GM19025 (cell line): Measurements from ENCODE around the gene STAB2.
"Not testable (repeated sequence)": the region's sequence is repeated elsewhere in the genome, so short reads cannot be mapped to it uniquely, and the experiment has no call there.

ENCODE experiments used
- ATAC-seq: cut with Tn5 transposase; IDR thresholded peaks from one replicate; pipeline ENCODE4 v1.9.1; 2021; ENCODE audit warnings: mild to moderate bottlenecking, low read depth, moderate library complexity; ENCODE audit not compliant: unreplicated experiment

STAB2 gene

DNA sequence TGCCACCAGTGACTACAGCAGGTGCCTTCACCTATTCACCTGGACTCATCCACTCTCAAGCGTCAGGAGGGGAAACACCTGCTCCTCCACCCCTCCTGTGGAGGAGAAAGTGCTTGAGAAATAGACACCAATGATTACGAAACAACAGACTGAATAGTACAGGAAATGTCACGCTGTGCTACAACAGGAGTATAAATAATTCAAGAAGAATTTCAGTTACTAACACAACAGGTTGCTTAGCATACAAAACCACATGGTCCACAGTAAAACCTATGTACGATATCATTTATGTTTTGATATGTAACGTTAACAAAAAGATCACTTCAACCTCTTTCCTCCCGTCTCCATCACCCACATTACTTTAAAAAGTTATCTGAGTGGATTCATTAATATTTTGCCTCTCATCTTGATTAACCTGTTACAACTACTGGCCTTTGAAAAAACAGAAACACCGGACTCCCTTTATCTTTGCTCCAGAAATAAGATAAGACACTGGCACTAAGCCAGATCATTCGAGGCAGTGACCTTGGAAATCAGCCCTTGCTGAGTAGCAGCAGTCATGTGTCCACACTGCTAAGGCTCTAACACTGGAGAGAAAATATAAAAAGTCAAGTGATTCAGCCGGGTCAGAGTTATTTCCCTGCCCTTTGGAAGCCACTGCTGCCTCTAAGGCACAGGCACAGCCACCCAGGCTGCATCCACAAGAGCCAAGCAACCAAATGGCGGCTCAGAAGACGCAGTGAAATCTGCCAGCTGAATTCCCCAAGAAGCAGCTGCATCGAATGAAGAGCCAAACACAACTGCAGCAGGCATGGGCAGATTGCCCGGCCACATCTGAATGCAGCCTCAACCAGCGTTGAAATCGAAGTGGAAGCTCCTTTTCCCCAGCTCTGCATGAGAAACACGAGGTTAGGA lies 213.0 kb downstream of the STAB2 start:
- no peak for ATAC-seq

DNA sequence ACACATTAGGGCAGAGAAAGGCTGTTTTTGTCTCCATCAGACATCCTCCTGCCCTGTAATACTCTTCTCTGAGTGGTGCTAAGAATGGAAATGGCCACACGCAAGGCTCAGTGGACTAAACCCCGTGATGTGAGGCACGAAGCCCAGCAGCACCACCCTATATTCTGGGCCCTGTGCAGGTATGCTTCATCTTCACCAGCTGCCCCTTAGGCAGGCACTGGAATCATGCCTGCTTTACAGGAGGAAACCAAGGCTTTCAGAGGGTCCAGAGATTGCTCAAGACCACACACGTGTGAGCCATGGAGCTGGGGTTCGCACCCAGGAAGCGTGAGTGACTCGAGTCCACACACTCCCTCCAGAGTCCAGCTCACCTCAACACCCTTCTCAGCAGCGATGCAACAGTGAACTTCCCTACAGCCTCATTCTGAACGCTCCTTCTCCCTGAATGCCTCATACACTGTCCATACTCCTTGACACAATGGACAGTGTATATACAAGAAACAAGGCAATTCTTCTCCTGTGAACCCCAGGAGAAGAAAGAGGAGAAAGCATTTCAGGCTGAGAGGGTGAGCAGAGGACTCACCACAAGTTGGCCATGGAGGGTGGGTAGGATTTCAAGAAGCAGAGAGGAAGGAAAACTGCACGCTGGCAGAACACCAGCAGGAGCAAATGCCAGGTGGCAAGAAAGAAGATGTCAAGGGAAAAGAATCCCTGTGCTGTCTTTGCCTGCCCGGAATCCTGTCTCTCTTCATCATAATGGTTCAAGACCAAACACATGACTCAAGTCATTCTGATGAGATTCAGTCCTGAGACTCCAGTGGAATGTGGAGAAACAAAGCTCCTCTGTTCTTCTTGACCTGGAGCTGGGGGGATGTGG lies 214.9 kb downstream of the STAB2 start:
- ATAC-seq: no peak

DNA sequence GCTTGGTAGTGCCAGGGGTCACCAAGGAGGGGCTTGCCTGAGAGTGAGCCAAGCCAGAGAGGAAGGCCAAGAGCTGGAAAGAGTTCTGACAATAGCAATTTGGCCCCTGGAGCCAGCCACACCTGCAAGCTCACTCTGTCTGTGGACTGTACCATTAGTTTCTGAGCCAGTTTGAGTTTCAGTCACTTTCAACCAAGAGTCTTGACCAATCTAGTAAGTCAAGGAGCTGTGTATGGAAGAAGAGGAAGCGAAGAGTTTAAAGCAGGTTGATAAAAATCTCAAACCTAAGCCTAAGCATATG lies 215.5 kb downstream of the STAB2 start:
- no peak for ATAC-seq

DNA sequence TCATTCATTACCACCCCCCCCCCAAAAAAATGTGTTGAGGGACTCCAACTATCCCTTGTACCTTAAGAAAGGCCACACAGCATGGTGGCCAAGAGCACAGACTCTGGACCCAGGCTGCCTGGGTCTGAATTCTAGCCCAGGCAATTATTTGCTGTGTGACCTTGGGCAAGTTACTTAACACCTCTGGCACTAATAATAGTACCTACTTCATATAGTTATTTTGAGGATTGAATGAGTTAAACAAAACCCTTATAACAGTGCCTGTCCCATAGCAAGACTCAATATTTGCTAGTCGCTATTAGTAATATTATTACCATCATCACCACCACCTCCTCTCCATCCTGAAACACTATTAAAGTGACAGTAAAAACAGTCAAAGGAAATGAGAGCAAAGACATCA lies 216.8 kb downstream of the STAB2 start:
- no peak for ATAC-seq

DNA sequence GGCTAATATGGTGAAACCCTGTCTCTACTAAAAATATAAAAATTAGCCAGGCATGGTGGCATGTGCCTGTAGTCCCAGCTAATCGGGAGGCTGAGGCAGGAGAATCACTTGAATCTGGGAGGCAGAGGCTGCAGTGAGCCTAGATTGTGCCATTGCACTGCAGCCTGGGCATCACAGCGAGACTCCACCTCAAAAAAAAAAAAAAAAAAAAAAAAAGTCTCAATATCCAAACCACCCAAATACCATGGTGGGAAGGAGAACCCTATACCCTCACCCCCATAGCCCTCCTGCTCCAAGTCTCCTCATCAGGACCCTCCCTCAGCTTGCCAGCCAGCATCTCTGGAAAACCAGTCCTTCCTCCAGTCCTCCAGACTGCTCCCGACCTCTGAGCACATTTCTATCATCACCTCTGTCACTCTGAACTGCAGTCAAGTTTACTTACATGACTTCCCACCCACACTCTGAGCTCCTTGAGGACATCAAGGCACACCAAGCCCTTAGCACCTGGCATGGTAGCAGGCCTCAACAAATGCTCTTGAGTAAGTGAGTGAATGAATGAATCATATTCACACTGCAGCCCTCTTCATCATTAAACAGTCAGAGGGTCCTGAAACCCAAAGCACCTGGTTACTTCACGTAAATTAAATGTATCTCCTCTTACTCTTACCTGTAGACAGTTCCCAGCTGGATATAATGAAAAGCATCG lies 218.7 kb downstream of the STAB2 start:
- no peak for ATAC-seq

DNA sequence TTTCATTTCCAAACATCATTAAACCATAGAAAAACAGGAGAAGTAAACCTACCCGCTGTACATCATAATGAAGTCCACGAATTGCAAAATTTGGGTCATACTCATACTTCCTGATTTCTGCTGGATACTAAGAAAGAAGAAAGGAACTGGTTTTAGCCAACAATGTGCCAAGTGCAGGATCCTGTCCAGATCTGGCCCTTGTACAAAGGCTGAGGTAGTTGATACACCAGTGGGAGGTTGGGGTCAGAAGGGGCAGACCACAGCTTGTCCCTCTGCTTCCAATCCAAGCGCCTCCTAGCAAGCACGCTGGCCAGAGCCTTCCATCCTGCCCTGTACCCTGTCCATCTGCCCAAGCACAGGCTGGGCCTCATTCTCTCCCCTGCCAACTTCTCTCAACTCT lies 219.7 kb downstream of the STAB2 start:
- ATAC-seq: no peak

DNA sequence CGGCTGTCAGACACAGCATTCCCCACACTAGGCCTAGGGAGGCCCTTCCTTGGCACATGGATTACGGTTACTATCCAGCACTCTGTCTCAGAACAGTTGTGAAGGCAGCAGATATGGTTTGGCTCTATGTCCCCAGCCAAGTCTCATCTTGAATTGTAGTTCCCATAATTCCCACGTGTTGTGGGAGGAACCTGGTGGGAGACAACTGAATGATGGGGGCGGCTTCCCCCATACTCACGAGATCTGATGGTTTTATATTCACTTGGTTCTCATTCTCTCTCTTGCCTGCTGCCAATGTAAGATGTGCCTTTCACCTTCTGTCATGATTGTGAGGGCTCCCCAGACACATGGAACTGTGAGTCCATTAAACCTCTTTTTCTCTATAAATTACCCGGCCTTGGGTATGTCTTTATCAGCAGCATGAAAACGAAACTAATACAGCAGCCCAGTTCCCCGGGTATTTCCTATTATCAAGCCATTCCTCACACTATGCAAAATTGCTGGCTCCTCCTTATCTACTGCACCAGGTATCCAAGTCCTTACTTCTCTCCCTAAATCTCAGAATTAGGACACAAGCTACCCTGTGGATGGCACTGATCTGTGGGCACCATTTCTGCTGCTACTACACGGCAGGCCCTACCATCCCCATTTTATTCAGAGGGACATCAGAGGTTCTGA lies 220.6 kb downstream of the STAB2 start:
- ATAC-seq: no peak

GRCh38 chr12:103808239-103808880 lies 221.3 kb downstream of the STAB2 start:
- no peak for ATAC-seq

DNA sequence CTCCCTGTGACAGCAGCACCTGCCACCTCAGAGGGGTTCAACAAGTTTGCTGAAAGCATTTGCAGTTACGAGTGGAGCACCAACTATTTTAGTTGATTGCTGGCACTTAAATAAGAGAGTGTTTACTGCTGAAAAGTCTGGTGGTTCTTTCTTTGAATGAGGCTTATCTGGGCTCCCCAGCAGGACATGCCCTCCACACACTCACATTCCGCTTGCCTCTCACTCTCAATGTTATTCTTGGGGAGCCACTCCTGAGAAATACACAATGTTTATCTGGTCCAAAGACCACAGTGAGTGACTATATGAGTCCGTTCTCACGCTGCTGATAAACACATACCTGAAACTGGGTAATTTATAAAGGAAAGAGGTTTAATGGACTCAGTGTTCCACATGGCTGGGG lies 222.1 kb downstream of the STAB2 start:
- ATAC-seq: no peak

- not testable (repeated sequence) for ATAC-seq
Observed at GRCh38 chr12:103809639-103810038, 222.6 kb downstream of the STAB2 start.

DNA sequence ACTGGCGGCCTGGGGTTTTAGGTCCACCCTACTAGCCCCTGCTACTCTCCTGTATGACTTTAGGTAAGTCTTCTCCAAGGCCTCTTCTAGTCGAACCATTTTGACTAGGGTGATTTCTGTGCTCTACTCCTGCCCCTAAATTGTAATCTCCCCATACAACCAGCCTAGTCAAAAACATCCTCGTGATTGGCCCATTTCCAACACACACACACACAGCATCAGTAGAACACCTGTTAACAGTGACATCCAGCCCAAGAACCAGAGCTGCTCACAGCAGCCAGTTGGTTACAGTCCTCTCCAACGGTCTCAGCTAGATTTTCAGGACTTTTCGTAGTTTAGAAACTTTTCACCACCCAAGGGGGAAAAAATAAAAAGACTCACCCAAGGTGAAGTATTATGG lies 223.0 kb downstream of the STAB2 start:
- no peak for ATAC-seq

DNA sequence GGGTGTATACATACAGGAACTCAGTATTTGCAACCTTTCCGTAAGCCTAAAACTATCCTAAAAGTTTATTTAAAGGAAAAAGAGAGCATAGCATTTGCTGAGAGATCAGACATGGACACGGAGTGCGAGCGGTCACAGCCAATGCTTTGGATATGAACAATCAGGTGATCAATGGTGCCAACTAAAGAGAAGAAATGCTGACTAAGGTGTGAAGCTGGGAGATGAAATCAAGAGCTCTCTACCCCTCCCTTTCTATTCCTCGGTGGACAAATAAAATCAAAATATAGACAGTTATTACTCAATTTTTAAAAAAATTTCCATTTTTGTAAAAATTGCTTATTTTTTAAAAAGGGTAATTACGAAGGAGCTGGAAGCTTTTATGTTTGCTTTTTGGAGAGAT lies 224.7 kb downstream of the STAB2 start:
- no peak for ATAC-seq

- ATAC-seq: no peak
Observed at GRCh38 chr12:103812789-103813188, 225.7 kb downstream of the STAB2 start.

GRCh38 chr12:103813426-103813825 lies 226.4 kb downstream of the STAB2 start:
- ATAC-seq: no peak

DNA sequence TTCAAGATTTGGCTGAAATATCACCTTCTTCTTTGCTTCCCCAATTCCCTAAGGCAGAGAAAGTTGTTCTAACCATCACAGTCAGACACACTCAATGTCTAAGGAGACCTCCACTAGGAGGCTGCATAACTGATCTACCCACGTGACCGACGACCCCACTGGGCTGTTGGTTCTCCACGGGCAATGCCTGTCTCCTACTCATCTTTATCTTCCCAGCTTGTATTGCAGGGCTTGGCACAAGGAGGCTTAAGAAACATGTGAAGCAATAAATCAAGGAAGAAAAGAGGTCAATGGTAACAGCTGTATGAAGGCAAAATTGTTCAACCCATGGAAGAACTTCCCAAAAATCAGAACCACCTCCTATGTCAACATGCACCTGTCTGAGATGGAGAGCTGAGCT lies 226.9 kb downstream of the STAB2 start:
- no peak for ATAC-seq

GRCh38 chr12:103814436-103814835 lies 227.4 kb downstream of the STAB2 start:
- ATAC-seq: no peak
